H1 (cell line): ENCODE results near the gene COBLL1. TPM values are rescaled to one million over a fixed set of nuclear protein-coding genes. Genes with fewer than 3 reads are reported as not detected.

Source experiments
- CTCF ChIA-PET: fragments of 300-600 bp; sonication (Branson Sonifier 250); formaldehyde crosslinking; loops from one replicate; lab custom pipeline; 2021; ENCODE audit not compliant: partially characterized antibody; lab: Charles Lee
- POLR2A ChIA-PET: fragments of 300-600 bp; sonication (Branson Sonifier 250); formaldehyde crosslinking; loops from one replicate; lab custom pipeline; 2021; ENCODE audit warnings: inconsistent platforms; ENCODE audit not compliant: partially characterized antibody; lab: Charles Lee
- DNase-seq, 2 experiments: peaks; one replicate each; pipeline versions ENCODE4 v3.0.0 to v3.0.0-alpha.2; 2010 to 2022; ENCODE audit warnings: low spot score in 2 of 2, low read depth in 1 of 2, mixed read lengths in 1 of 2
- FAIRE-seq: peaks from 2 replicates; lab custom pipeline; 2011; peaks lifted over from hg19 to GRCh38; lab: Jason Lieb, UNC
- H2AFZ ChIP-seq: 2 replicates; pipeline ENCODE4 v1.8.1; 2012; ENCODE audit warnings: low read length, inconsistent platforms
- H2AK5ac ChIP-seq: 2 replicates; pipeline ENCODE4 v1.6.1; 2013; ENCODE audit warnings: low read depth, low read length
- H2BK120ac ChIP-seq: replicated peaks from 2 replicates; pipeline ENCODE3; 2013; ENCODE audit warnings: low read depth, low read length, inconsistent platforms
- H2BK12ac ChIP-seq: 2 replicates; pipeline ENCODE4 v1.6.1; 2013; ENCODE audit warnings: low read depth, low read length
- H2BK15ac ChIP-seq: 2 replicates; pipeline ENCODE4 v1.6.1; 2013; ENCODE audit warnings: low read length
- H2BK20ac ChIP-seq: 2 replicates; pipeline ENCODE4 v1.6.1; 2013; ENCODE audit warnings: low read length
- H2BK5ac ChIP-seq: 2 replicates; pipeline ENCODE4 v1.6.1; 2013; ENCODE audit warnings: low read depth, low read length
- H3K14ac ChIP-seq: 2 replicates; pipeline ENCODE4 v1.6.1; 2013; ENCODE audit warnings: inconsistent platforms; ENCODE audit not compliant: insufficient read length
- H3K18ac ChIP-seq: 2 replicates; pipeline ENCODE4 v1.6.1; 2013; ENCODE audit warnings: low read length; ENCODE audit errors: extremely low read depth
- H3K23ac ChIP-seq: 2 replicates; pipeline ENCODE4 v1.6.1; 2013; ENCODE audit warnings: inconsistent platforms; ENCODE audit not compliant: insufficient read length
- H3K23me2 ChIP-seq: 2 replicates; pipeline ENCODE4 v1.6.1; 2013; ENCODE audit warnings: low read depth, low read length
- H3K27ac ChIP-seq: 2 replicates; pipeline ENCODE4 v1.6.1; 2011; ENCODE audit warnings: low read depth, low read length, inconsistent platforms
- H3K27me3 ChIP-seq, 4 experiments: replicated peaks in 1 of 4; 1 replicate in 1 of 4; 2 replicates in 3 of 4; pipeline versions ENCODE4 v1.6.1 to v1.8.1; 2011 to 2013; ENCODE audit warnings: low read length in 3 of 4, mild to moderate bottlenecking in 3 of 4, inconsistent platforms in 2 of 4, mixed read lengths in 2 of 4, moderate library complexity in 1 of 4; ENCODE audit not compliant: control insufficient read depth in 3 of 4, insufficient read depth in 3 of 4; ENCODE audit errors: extremely low read depth in 1 of 4
- H3K36me3 ChIP-seq, 4 experiments: 2 replicates each; pipeline versions ENCODE4 v1.6.1 to v1.8.1; 2011 to 2013; ENCODE audit warnings: mild to moderate bottlenecking in 4 of 4, low read length in 3 of 4, moderate library complexity in 2 of 4, control low read depth in 1 of 4, inconsistent platforms in 1 of 4; ENCODE audit not compliant: insufficient read depth in 4 of 4, control insufficient read depth in 2 of 4
- H3K4ac ChIP-seq: replicated peaks from 2 replicates; pipeline ENCODE3; 2013; ENCODE audit warnings: low read length, low read depth, mixed read lengths, inconsistent platforms; ENCODE audit not compliant: insufficient read length
- H3K4me1 ChIP-seq, 4 experiments: replicated peaks in 1 of 4; 1 replicate in 1 of 4; 2 replicates in 3 of 4; pipeline versions ENCODE4 v1.6.1 to v1.8.1; 2011 to 2013; ENCODE audit warnings: low read length in 3 of 4, inconsistent platforms in 2 of 4, mixed read lengths in 1 of 4; ENCODE audit not compliant: insufficient read depth in 4 of 4, control insufficient read depth in 3 of 4
- H3K4me2 ChIP-seq, 2 experiments: 2 replicates each; pipeline versions ENCODE4 v1.6.1 to v1.8.1; 2011 to 2013; ENCODE audit warnings: low read depth in 2 of 2, low read length in 2 of 2, control low read depth in 1 of 2, inconsistent platforms in 1 of 2, mild to moderate bottlenecking in 1 of 2; ENCODE audit not compliant: insufficient read depth in 1 of 2
- H3K4me3 ChIP-seq, 4 experiments: fragments of 200-600, 300-600 bp in 1 of 4; sonication (generic), shearing (Covaris generic), sonication (Bioruptor Twin) in 1 of 4; 2 replicates each; pipeline versions ENCODE4 v1.5.1 to v1.8.1; 2011 to 2016; ENCODE audit warnings: low read length in 4 of 4, low read depth in 3 of 4, control low read depth in 2 of 4, inconsistent platforms in 2 of 4, mild to moderate bottlenecking in 2 of 4, mixed read lengths in 1 of 4, moderate library complexity in 1 of 4; ENCODE audit not compliant: insufficient read depth in 2 of 4; ENCODE audit errors: extremely low read depth in 1 of 4
- H3K56ac ChIP-seq: replicated peaks from 2 replicates; pipeline ENCODE3; 2013; ENCODE audit warnings: low read depth, mild to moderate bottlenecking, mixed read lengths, low read length, inconsistent platforms; ENCODE audit not compliant: insufficient read length
- H3K79me1 ChIP-seq: 2 replicates; pipeline ENCODE4 v1.6.1; 2013; ENCODE audit warnings: low read depth, low read length, control low read depth
- H3K79me2 ChIP-seq, 2 experiments: 2 replicates each; pipeline versions ENCODE4 v1.6.1 to v1.8.1; 2012 to 2013; ENCODE audit warnings: low read length in 2 of 2, mild to moderate bottlenecking in 2 of 2, inconsistent platforms in 1 of 2; ENCODE audit not compliant: insufficient read depth in 2 of 2, control insufficient read depth in 1 of 2
- H3K9ac ChIP-seq, 4 experiments: replicated peaks in 1 of 4; 1 replicate in 1 of 4; 2 replicates in 3 of 4; pipeline versions ENCODE4 v1.6.1 to v1.8.1; 2011 to 2013; ENCODE audit warnings: low read depth in 3 of 4, low read length in 3 of 4, control low read depth in 2 of 4, mild to moderate bottlenecking in 2 of 4, moderate library complexity in 2 of 4, inconsistent platforms in 1 of 4; ENCODE audit errors: extremely low read depth in 1 of 4
- H3K9me3 ChIP-seq, 2 experiments: 2 replicates each; pipeline versions ENCODE4 v1.6.1 to v1.8.1; 2012 to 2013; ENCODE audit warnings: mild to moderate bottlenecking in 2 of 2, moderate library complexity in 2 of 2, control low read depth in 1 of 2, inconsistent platforms in 1 of 2, low read depth in 1 of 2, low read length in 1 of 2, mixed read lengths in 1 of 2; ENCODE audit not compliant: insufficient read depth in 2 of 2
- H4K20me1 ChIP-seq, 2 experiments: replicated peaks in 1 of 2; 2 replicates each; pipeline versions ENCODE3 to v1.8.1; 2011 to 2013; ENCODE audit warnings: inconsistent platforms in 2 of 2, low read length in 2 of 2, mild to moderate bottlenecking in 1 of 2; ENCODE audit not compliant: insufficient read depth in 2 of 2, control insufficient read depth in 1 of 2
- H4K5ac ChIP-seq: 2 replicates; pipeline ENCODE4 v1.6.1; 2013; ENCODE audit warnings: low read length, low read depth, mixed read lengths, inconsistent platforms; ENCODE audit not compliant: insufficient read length
- H4K8ac ChIP-seq: 2 replicates; pipeline ENCODE4 v1.8.0; 2013; ENCODE audit warnings: mild to moderate bottlenecking, moderate library complexity, low read length, inconsistent platforms; ENCODE audit not compliant: insufficient read depth; ENCODE audit errors: extremely low read depth
- H4K91ac ChIP-seq: replicated peaks from 2 replicates; pipeline ENCODE3; 2013; ENCODE audit warnings: low read length, mixed read lengths, inconsistent platforms; ENCODE audit not compliant: insufficient read length
- BRCA1 ChIP-seq: IDR thresholded peaks from 2 replicates; pipeline ENCODE4 v1.6.1; 2012; ENCODE audit warnings: low read depth, low read length, improper control_type of control experiment
- CEBPB ChIP-seq: IDR thresholded peaks from 2 replicates; pipeline ENCODE4 v1.6.1; 2012; ENCODE audit warnings: low read depth, low read length
- CTBP2 ChIP-seq: IDR thresholded peaks from 2 replicates; pipeline ENCODE4 v1.7.0; 2011; ENCODE audit warnings: borderline replicate concordance, mild to moderate bottlenecking, moderate library complexity, mixed read lengths, low read length; ENCODE audit not compliant: insufficient read depth, insufficient read length
- JUN ChIP-seq: IDR thresholded peaks from 2 replicates; pipeline ENCODE4 v1.6.1; 2011; ENCODE audit warnings: low read depth, mild to moderate bottlenecking, improper control_type of control experiment, low read length
- KDM5A ChIP-seq: fragments of 200-600 bp; IDR thresholded peaks from 2 replicates; pipeline ENCODE4 v1.7.1; 2012; ENCODE audit warnings: mild to moderate bottlenecking, low read length, inconsistent platforms, mixed read lengths
- MAX ChIP-seq: IDR thresholded peaks from 2 replicates; pipeline ENCODE4 v1.6.1; 2012; ENCODE audit warnings: inconsistent platforms
- POU5F1 ChIP-seq: IDR thresholded peaks from 2 replicates; pipeline ENCODE4 v1.6.1; 2011; ENCODE audit warnings: low read depth, mild to moderate bottlenecking, low read length, moderate library complexity
- RFX5 ChIP-seq: IDR thresholded peaks from 2 replicates; pipeline ENCODE4 v1.6.1; 2011; ENCODE audit warnings: low read depth, low read length, improper control_type of control experiment, borderline replicate concordance
- SP4 ChIP-seq: IDR thresholded peaks from 2 replicates; pipeline ENCODE4 v1.6.1; 2012; ENCODE audit warnings: low read length, inconsistent platforms
- TCF12 ChIP-seq: IDR thresholded peaks from 2 replicates; pipeline ENCODE4 v1.6.1; 2011; ENCODE audit warnings: low read depth, mild to moderate bottlenecking, low read length
- USF2 ChIP-seq: IDR thresholded peaks from 2 replicates; pipeline ENCODE4 v1.6.1; 2011; ENCODE audit warnings: low read length, improper control_type of control experiment
- WGBS, 2 experiments: shearing (Covaris generic) in 1 of 2; methylation state at CpG; one replicate each; pipeline versions ENCODE4 v1.1.6 to v1.1.7; 2013 to 2015; ENCODE audit warnings: low lambda C conversion rate in 2 of 2, mixed read lengths in 2 of 2, inconsistent platforms in 1 of 2, low coverage in 1 of 2, missing lambda C conversion rate in 1 of 2; ENCODE audit not compliant: insufficient replicate concordance in 2 of 2, insufficient coverage in 1 of 2, insufficient read length in 1 of 2; ENCODE audit errors: extremely low coverage in 1 of 2, missing lambda C conversion rate in 1 of 2; 5-methylcytosine and 5-hydroxymethylcytosine counted together
- polyA plus RNA-seq, 7 experiments: library from polyadenylated mRNA; depleted of rRNA in 3 of 7; stranded (reverse) in 5 of 7; unstranded in 2 of 7; fragments of >200 nt in 5 of 7; fragments of 200-250 nt in 2 of 7; gene quantifications; 1 replicate in 5 of 7; 2 replicates in 1 of 7; 4 replicates in 1 of 7; pipeline versions ENCODE4 v1.2.1 to v1.2.3, GENCODE V29; 2011 to 2013; ENCODE audit warnings: missing spikeins in 2 of 7, mixed read lengths in 2 of 7
- total RNA-seq: library from RNA; stranded (reverse); fragmentation: NEBNext Ultra II Directional; extraction: Animal tissue kit (Norgen Biotek cat#: 25700); gene quantifications from 2 replicates; pipeline ENCODE4 v1.2.1, GENCODE V29; 2021

The COBLL1 gene
- total and polyA plus RNA-seq, 2 of the 8 experiments (the other 6 are each of a cell fraction or from before 2014, with no cell fraction given) = 2.2 to 6.2 TPM

GRCh38 chr2:164850235-164850634, 8.6 kb upstream of the COBLL1 start:
- Histone ChIP-seq H4K20me1 (no peaks in the 10 kb centered on the region), H3K14ac (no peak overlapping the region), H3K79me2 (no peaks in the 10 kb centered on the region), H3K23me2 (no peaks in the 10 kb centered on the region), H3K56ac (no peak overlapping the region), H4K5ac (no peak overlapping the region), H2BK15ac (no peak overlapping the region), H4K8ac (no peak overlapping the region), H2BK12ac (no peak overlapping the region), H3K9ac (no peak overlapping the region), H2AK5ac (no peak overlapping the region), H2BK20ac (no peak overlapping the region), H2AFZ (no peak overlapping the region), H3K18ac (no peak overlapping the region), H3K27me3 (no peaks in the 10 kb centered on the region), H2BK5ac (no peak overlapping the region), H3K4me2 (no peak overlapping the region), H3K23ac (no peak overlapping the region), H3K79me1 (no peaks in the 10 kb centered on the region), H3K27ac (no peak overlapping the region), H3K4ac (no peak overlapping the region), H3K36me3 (no peaks in the 10 kb centered on the region), H2BK120ac (no peak overlapping the region), H3K9me3 (no peaks in the 10 kb centered on the region), H3K4me1 (no peaks in the 10 kb centered on the region), H3K4me3 (no peak overlapping the region), H4K91ac (no peak overlapping the region)
- ChIA-PET CTCF (interaction anchor here (1.5 to 1.8 kb wide), 2 partner anchors 9 kb away, joined by 3 to 8 read pairs; partner anchors contain the start of gene COBLL1), POLR2A (no interaction called here)
- WGBS, 2 experiments = 91% methylated on average over 4 of the region's 4 CpGs; no CpG with 5 or more reads in 1 of the 2 experiments
- DNase-seq = no peak
- FAIRE-seq = no peak
- no peak for TF ChIP-seq TCF12
- no peak for TF ChIP-seq CEBPB
- no peak for TF ChIP-seq KDM5A
- no peak for TF ChIP-seq MAX
- TF ChIP-seq POU5F1 = no peak
- TF ChIP-seq RFX5 = no peak
- no peak for TF ChIP-seq SP4
- no peak for TF ChIP-seq CTBP2
- TF ChIP-seq BRCA1 = no peak
- TF ChIP-seq USF2 = no peak
- TF ChIP-seq JUN = no peak
